Keratinocyte (primary cell): ENCODE data around the gene ADAMTSL5.
"Not testable (repeated sequence)": the region's sequence is repeated elsewhere in the genome, so short reads cannot be mapped to it uniquely, and the experiment has no call there.

ENCODE experiments used
- CTCF ChIP-seq, 3 experiments: IDR thresholded peaks in 1 of 3; conservative IDR thresholded peaks in 1 of 3; optimal IDR thresholded peaks in 1 of 3; 2 replicates in 2 of 3; 3 replicates in 1 of 3; pipeline versions ENCODE3 to v1.5.1; 2011; ENCODE audit warnings: low read length in 3 of 3, mild to moderate bottlenecking in 3 of 3, moderate library complexity in 2 of 3, control low read depth in 1 of 3, inconsistent platforms in 1 of 3; ENCODE audit not compliant: insufficient read depth in 2 of 3; ENCODE audit errors: extremely low read depth in 1 of 3
- EZH2 ChIP-seq: IDR thresholded peaks from one replicate; pipeline ENCODE4 v1.6.1; 2012; ENCODE audit warnings: inconsistent platforms, mild to moderate bottlenecking, low read length, moderate library complexity

- not testable (repeated sequence) for TF ChIP-seq CTCF (optimal IDR thresholded peaks at IDR 0.05 in 1 of 3, IDR thresholded peaks at IDR 0.05 in 1 of 3, conservative IDR thresholded peaks at IDR 0.05 in 1 of 3; ENCODE audit: extremely low read depth in 1 of 3, insufficient read depth in 2 of 3, low read length in 3 of 3); EZH2
These were observed 13.6 kb downstream of the ADAMTSL5 start for GRCh38 chr19:1499231-1499630.
